HepG2 (cell line): ENCODE results near the gene NUP153. TPM values are rescaled to one million over a fixed set of nuclear protein-coding genes. Genes with fewer than 3 reads are reported as not detected.

Experiments used
- AGO2 ChIP-seq: fragments of 200-400 bp; formaldehyde crosslinking; optimal IDR thresholded peaks from 2 replicates; pipeline ENCODE3; 2017; ENCODE audit warnings: mild to moderate bottlenecking, low read depth, low read length, moderate library complexity
- ARID3A ChIP-seq: IDR thresholded peaks from 2 replicates; pipeline ENCODE4 v1.6.1; 2012; ENCODE audit warnings: low read depth, low read length, improper control_type of control experiment
- ARNT ChIP-seq: fragments of 450-650 bp; IDR thresholded peaks from 2 replicates; pipeline ENCODE4 v1.6.1; 2017
- ARNTL ChIP-seq: sonication (generic); formaldehyde crosslinking; IDR thresholded peaks from 2 replicates; pipeline ENCODE4 v1.4.0; 2020; ENCODE audit warnings: mild to moderate bottlenecking, missing genetic modification reagents
- ATF7 ChIP-seq, 2 experiments: fragments of 450-650 bp in 1 of 2; sonication (generic) in 1 of 2; formaldehyde crosslinking in 1 of 2; IDR thresholded peaks; 2 replicates each; pipeline versions ENCODE4 v1.4.0 to v1.6.1; 2016 to 2020; ENCODE audit warnings: antibody characterized with exemption in 1 of 2, mild to moderate bottlenecking in 1 of 2, missing genetic modification reagents in 1 of 2
- CREM ChIP-seq, 2 experiments: sonication (generic) in 1 of 2; formaldehyde crosslinking in 1 of 2; IDR thresholded peaks; 2 replicates each; pipeline versions ENCODE4 v1.4.0 to v1.6.1; 2016 to 2020; ENCODE audit warnings: antibody characterized with exemption in 1 of 2, mild to moderate bottlenecking in 1 of 2, missing genetic modification reagents in 1 of 2
- DRAP1 ChIP-seq: IDR thresholded peaks from 2 replicates; pipeline ENCODE4 v1.6.1; 2016; ENCODE audit warnings: missing genetic modification reagents, missing compliant biosample characterization
- FOXK2 ChIP-seq: fragments of 450-650 bp; IDR thresholded peaks from 2 replicates; pipeline ENCODE4 v1.6.1; 2016
- NCOR1 ChIP-seq: fragments of 200-600 bp; sonication (generic); IDR thresholded peaks from 2 replicates; pipeline ENCODE4 v1.7.0; 2017; ENCODE audit warnings: antibody characterized with exemption, low read length, borderline replicate concordance
- NR2F1 ChIP-seq, 2 experiments: fragments of 450-650 bp in 1 of 2; formaldehyde crosslinking in 1 of 2; IDR thresholded peaks; 2 replicates each; pipeline versions ENCODE4 v1.5.0 to v1.6.1; 2016 to 2020; ENCODE audit warnings: mild to moderate bottlenecking in 1 of 2, missing compliant biosample characterization in 1 of 2, missing genetic modification reagents in 1 of 2, moderate library complexity in 1 of 2
- NRL ChIP-seq: sonication (generic); formaldehyde crosslinking; IDR thresholded peaks from 2 replicates; pipeline ENCODE4 v1.5.0; 2020; ENCODE audit warnings: missing genetic modification reagents, mild to moderate bottlenecking, moderate library complexity, borderline replicate concordance
- PHF20 ChIP-seq: sonication (generic); formaldehyde crosslinking; IDR thresholded peaks from 2 replicates; pipeline ENCODE4 v1.5.0; 2020; ENCODE audit warnings: mild to moderate bottlenecking, missing genetic modification reagents
- PITX1 ChIP-seq: sonication (generic); formaldehyde crosslinking; IDR thresholded peaks from 2 replicates; pipeline ENCODE4 v1.5.1; 2020; ENCODE audit warnings: mild to moderate bottlenecking, missing genetic modification reagents
- RBFOX2 ChIP-seq: fragments of 200-400 bp; formaldehyde crosslinking; IDR thresholded peaks from 2 replicates; pipeline ENCODE4 v1.6.1; 2017; ENCODE audit warnings: low read depth, mild to moderate bottlenecking, low read length
- RXRA ChIP-seq: sonication (generic); formaldehyde crosslinking; IDR thresholded peaks from 2 replicates; pipeline ENCODE4 v1.5.1; 2020; ENCODE audit warnings: missing genetic modification reagents
- SOX6 ChIP-seq, 2 experiments: fragments of 450-650 bp in 1 of 2; sonication (generic) in 1 of 2; formaldehyde crosslinking in 1 of 2; IDR thresholded peaks; 2 replicates each; pipeline versions ENCODE4 v1.4.0 to v1.6.1; 2017 to 2020; ENCODE audit warnings: antibody characterized with exemption in 1 of 2, mild to moderate bottlenecking in 1 of 2, missing genetic modification reagents in 1 of 2
- STAG1 ChIP-seq: sonication (generic); formaldehyde crosslinking; IDR thresholded peaks from 2 replicates; pipeline ENCODE4 v1.4.0; 2020; ENCODE audit warnings: missing genetic modification reagents
- ZFAT ChIP-seq: sonication (generic); formaldehyde crosslinking; conservative IDR thresholded peaks from 2 replicates; pipeline ENCODE4 v1.8.1; 2023; ENCODE audit warnings: missing genetic modification reagents, inconsistent platforms
- ZIK1 ChIP-seq: sonication (generic); formaldehyde crosslinking; IDR thresholded peaks from 2 replicates; pipeline ENCODE4 v1.5.0; 2020; ENCODE audit warnings: mild to moderate bottlenecking, low read depth, missing genetic modification reagents, borderline replicate concordance
- ZNF24 ChIP-seq: fragments of 450-650 bp; IDR thresholded peaks from 2 replicates; pipeline ENCODE4 v1.6.1; 2017; ENCODE audit warnings: antibody characterized with exemption, mild to moderate bottlenecking
- ZNF569 ChIP-seq: sonication (generic); formaldehyde crosslinking; IDR thresholded peaks from 2 replicates; pipeline ENCODE4 v1.5.0; 2020; ENCODE audit warnings: mild to moderate bottlenecking, missing genetic modification reagents, moderate library complexity, borderline replicate concordance
- ZNF776 ChIP-seq: sonication (generic); formaldehyde crosslinking; IDR thresholded peaks from 2 replicates; pipeline ENCODE4 v1.4.0; 2020; ENCODE audit warnings: mild to moderate bottlenecking, missing genetic modification reagents
- polyA plus RNA-seq, 8 experiments: library from polyadenylated mRNA; depleted of rRNA in 3 of 8; stranded (reverse) in 7 of 8; unstranded in 1 of 8; fragments of >200 nt; fragmentation: Illumina TruSeq in 4 of 8; extraction: Trizol in 4 of 8; gene quantifications; 2 replicates each; pipeline versions ENCODE4 v1.2.1 to v1.2.3, GENCODE V29; 2011 to 2016; ENCODE audit warnings: low read depth in 4 of 8, missing spikeins in 1 of 8, mixed read lengths in 1 of 8; ENCODE audit not compliant: insufficient read depth in 1 of 8
- total RNA-seq, 5 experiments: library from RNA; depleted of rRNA; stranded (reverse); fragments of >200 nt; fragmentation: Illumina TruSeq; extraction: Trizol; gene quantifications; 2 replicates each; pipeline ENCODE4 v1.2.3, GENCODE V29; 2016; ENCODE audit warnings: low read depth in 1 of 5
- TF ChIP-seq, protein P1 (sequence below): IDR thresholded peaks from 2 replicates; pipeline ENCODE4 v1.6.1; 2012; ENCODE audit warnings: inconsistent platforms
- TF ChIP-seq, protein P2 (sequence below): IDR thresholded peaks from 2 replicates; pipeline ENCODE4 v1.4.0; 2020; ENCODE audit warnings: mild to moderate bottlenecking, missing genetic modification reagents
- TF ChIP-seq, protein P3 (sequence below): sonication (generic); IDR thresholded peaks from 2 replicates; pipeline ENCODE4 v1.6.1; 2016; ENCODE audit warnings: low read depth, borderline replicate concordance

The NUP153 gene
- total and polyA plus RNA-seq, 2 of the 13 experiments (the other 11 are each of a cell fraction or from before 2014, with no cell fraction given), result 29.8 to 55.2 TPM

DNA sequence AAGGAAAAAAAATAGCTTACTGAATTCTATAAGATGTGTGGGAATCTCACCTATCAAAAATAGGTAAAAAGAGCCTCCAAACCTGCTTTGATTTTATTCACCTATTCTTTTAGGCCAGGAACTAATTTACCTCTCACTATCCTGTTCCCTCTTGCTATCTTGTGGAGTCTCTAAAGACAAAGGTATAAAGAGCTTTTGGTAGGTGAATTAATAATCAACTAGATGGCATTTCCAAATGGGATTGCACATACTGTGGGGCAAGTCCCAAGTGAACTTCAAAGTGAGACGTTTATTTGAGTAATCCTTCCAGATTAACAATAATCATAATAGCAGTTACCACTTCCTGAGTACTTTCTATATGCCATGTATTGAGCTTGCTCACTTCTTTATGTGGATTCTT, 103.8 kb downstream of the NUP153 start (continued):
- TF ChIP-seq PITX1 (no peak), ZNF776 (CRISPR knock-in tag) (no peak), ZIK1 (CRISPR knock-in tag) (no peak), AGO2 (no peak), NCOR1 (peak; percentile 64; the same call in 1 of the 2 replicates), RXRA (CRISPR knock-in tag) (no peak), RBFOX2 (peak; percentile 59), FOXK2 (no peak), NR2F1 (CRISPR knock-in tag; IDR thresholded peaks at IDR 0.05) (no peak), STAG1 (CRISPR knock-in tag) (no peak), ARID3A (peak; percentile 92), ZNF24 (no peak), NRL (CRISPR knock-in tag) (no peak), ARNTL (CRISPR knock-in tag) (no peak), ZNF569 (no peak), DRAP1 (CRISPR knock-in tag) (peak; percentile 62), ARNT (no peak), ZFAT (no peak), PHF20 (CRISPR knock-in tag) (no peak), SOX6 (IDR thresholded peaks at IDR 0.05) (no peak), SOX6 (CRISPR knock-in tag; IDR thresholded peaks at IDR 0.05) (peak; percentile 42; the same call in 1 of the 2 replicates), ATF7 (IDR thresholded peaks at IDR 0.05) (no peak), ATF7 (CRISPR knock-in tag; IDR thresholded peaks at IDR 0.05) (no peak), CREM (IDR thresholded peaks at IDR 0.05) (no peak; the same call in 1 of the 2 replicates), CREM (CRISPR knock-in tag; IDR thresholded peaks at IDR 0.05) (no peak)
- TF ChIP-seq, protein P1, sequence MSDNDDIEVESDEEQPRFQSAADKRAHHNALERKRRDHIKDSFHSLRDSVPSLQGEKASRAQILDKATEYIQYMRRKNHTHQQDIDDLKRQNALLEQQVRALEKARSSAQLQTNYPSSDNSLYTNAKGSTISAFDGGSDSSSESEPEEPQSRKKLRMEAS, result no peak
- TF ChIP-seq, protein P2, sequence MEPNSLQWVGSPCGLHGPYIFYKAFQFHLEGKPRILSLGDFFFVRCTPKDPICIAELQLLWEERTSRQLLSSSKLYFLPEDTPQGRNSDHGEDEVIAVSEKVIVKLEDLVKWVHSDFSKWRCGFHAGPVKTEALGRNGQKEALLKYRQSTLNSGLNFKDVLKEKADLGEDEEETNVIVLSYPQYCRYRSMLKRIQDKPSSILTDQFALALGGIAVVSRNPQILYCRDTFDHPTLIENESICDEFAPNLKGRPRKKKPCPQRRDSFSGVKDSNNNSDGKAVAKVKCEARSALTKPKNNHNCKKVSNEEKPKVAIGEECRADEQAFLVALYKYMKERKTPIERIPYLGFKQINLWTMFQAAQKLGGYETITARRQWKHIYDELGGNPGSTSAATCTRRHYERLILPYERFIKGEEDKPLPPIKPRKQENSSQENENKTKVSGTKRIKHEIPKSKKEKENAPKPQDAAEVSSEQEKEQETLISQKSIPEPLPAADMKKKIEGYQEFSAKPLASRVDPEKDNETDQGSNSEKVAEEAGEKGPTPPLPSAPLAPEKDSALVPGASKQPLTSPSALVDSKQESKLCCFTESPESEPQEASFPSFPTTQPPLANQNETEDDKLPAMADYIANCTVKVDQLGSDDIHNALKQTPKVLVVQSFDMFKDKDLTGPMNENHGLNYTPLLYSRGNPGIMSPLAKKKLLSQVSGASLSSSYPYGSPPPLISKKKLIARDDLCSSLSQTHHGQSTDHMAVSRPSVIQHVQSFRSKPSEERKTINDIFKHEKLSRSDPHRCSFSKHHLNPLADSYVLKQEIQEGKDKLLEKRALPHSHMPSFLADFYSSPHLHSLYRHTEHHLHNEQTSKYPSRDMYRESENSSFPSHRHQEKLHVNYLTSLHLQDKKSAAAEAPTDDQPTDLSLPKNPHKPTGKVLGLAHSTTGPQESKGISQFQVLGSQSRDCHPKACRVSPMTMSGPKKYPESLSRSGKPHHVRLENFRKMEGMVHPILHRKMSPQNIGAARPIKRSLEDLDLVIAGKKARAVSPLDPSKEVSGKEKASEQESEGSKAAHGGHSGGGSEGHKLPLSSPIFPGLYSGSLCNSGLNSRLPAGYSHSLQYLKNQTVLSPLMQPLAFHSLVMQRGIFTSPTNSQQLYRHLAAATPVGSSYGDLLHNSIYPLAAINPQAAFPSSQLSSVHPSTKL (CRISPR knock-in tag), result peak; percentile 42; the same call in 1 of the 2 replicates
- TF ChIP-seq, protein P3, sequence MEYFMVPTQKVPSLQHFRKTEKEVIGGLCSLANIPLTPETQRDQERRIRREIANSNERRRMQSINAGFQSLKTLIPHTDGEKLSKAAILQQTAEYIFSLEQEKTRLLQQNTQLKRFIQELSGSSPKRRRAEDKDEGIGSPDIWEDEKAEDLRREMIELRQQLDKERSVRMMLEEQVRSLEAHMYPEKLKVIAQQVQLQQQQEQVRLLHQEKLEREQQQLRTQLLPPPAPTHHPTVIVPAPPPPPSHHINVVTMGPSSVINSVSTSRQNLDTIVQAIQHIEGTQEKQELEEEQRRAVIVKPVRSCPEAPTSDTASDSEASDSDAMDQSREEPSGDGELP, result no peak
